WTC11 (cell line): Measurements from ENCODE around the gene PLD2.

Source experiments
- CTCF ChIP-seq: fragments of 200-600 bp; IDR thresholded peaks from 2 replicates; pipeline ENCODE4 v1.8.0; 2022; ENCODE audit warnings: antibody characterized with exemption
- TCF7 ChIP-seq: sonication (generic); formaldehyde crosslinking; IDR thresholded peaks from 2 replicates; pipeline ENCODE4 v1.8.0; 2022; ENCODE audit warnings: mild to moderate bottlenecking, low read depth, missing genetic modification reagents, moderate library complexity

- TF ChIP-seq CTCF: no peak
- TF ChIP-seq TCF7 (CRISPR knock-in tag): no peak
These were observed 11.3 kb downstream of the PLD2 start for GRCh38 chr17:4818276-4818675.
